H1 (cell line): Measurements from ENCODE around the gene MRPL17. TPM values are rescaled to one million over a fixed set of nuclear protein-coding genes. Genes with fewer than 3 reads are reported as not detected.

Source experiments
- CTCF ChIA-PET: fragments of 300-600 bp; sonication (Branson Sonifier 250); formaldehyde crosslinking; loops from one replicate; lab custom pipeline; 2021; ENCODE audit not compliant: partially characterized antibody; lab: Charles Lee
- POLR2A ChIA-PET: fragments of 300-600 bp; sonication (Branson Sonifier 250); formaldehyde crosslinking; loops from one replicate; lab custom pipeline; 2021; ENCODE audit warnings: inconsistent platforms; ENCODE audit not compliant: partially characterized antibody; lab: Charles Lee
- DNase-seq, 2 experiments: peaks; one replicate each; pipeline versions ENCODE4 v3.0.0 to v3.0.0-alpha.2; 2010 to 2022; ENCODE audit warnings: low spot score in 2 of 2, low read depth in 1 of 2, mixed read lengths in 1 of 2
- FAIRE-seq: peaks from 2 replicates; lab custom pipeline; 2011; peaks lifted over from hg19 to GRCh38; lab: Jason Lieb, UNC
- H2AFZ ChIP-seq: 2 replicates; pipeline ENCODE4 v1.8.1; 2012; ENCODE audit warnings: low read length, inconsistent platforms
- H2AK5ac ChIP-seq: 2 replicates; pipeline ENCODE4 v1.6.1; 2013; ENCODE audit warnings: low read depth, low read length
- H2BK120ac ChIP-seq: replicated peaks from 2 replicates; pipeline ENCODE3; 2013; ENCODE audit warnings: low read depth, low read length, inconsistent platforms
- H2BK12ac ChIP-seq: 2 replicates; pipeline ENCODE4 v1.6.1; 2013; ENCODE audit warnings: low read depth, low read length
- H2BK15ac ChIP-seq: 2 replicates; pipeline ENCODE4 v1.6.1; 2013; ENCODE audit warnings: low read length
- H2BK20ac ChIP-seq: 2 replicates; pipeline ENCODE4 v1.6.1; 2013; ENCODE audit warnings: low read length
- H2BK5ac ChIP-seq: 2 replicates; pipeline ENCODE4 v1.6.1; 2013; ENCODE audit warnings: low read depth, low read length
- H3K14ac ChIP-seq: 2 replicates; pipeline ENCODE4 v1.6.1; 2013; ENCODE audit warnings: inconsistent platforms; ENCODE audit not compliant: insufficient read length
- H3K18ac ChIP-seq: 2 replicates; pipeline ENCODE4 v1.6.1; 2013; ENCODE audit warnings: low read length; ENCODE audit errors: extremely low read depth
- H3K23ac ChIP-seq: 2 replicates; pipeline ENCODE4 v1.6.1; 2013; ENCODE audit warnings: inconsistent platforms; ENCODE audit not compliant: insufficient read length
- H3K23me2 ChIP-seq: 2 replicates; pipeline ENCODE4 v1.6.1; 2013; ENCODE audit warnings: low read depth, low read length
- H3K27ac ChIP-seq: 2 replicates; pipeline ENCODE4 v1.6.1; 2011; ENCODE audit warnings: low read depth, low read length, inconsistent platforms
- H3K27me3 ChIP-seq, 4 experiments: replicated peaks in 1 of 4; 1 replicate in 1 of 4; 2 replicates in 3 of 4; pipeline versions ENCODE4 v1.6.1 to v1.8.1; 2011 to 2013; ENCODE audit warnings: low read length in 3 of 4, mild to moderate bottlenecking in 3 of 4, inconsistent platforms in 2 of 4, mixed read lengths in 2 of 4, moderate library complexity in 1 of 4; ENCODE audit not compliant: control insufficient read depth in 3 of 4, insufficient read depth in 3 of 4; ENCODE audit errors: extremely low read depth in 1 of 4
- H3K36me3 ChIP-seq, 4 experiments: 2 replicates each; pipeline versions ENCODE4 v1.6.1 to v1.8.1; 2011 to 2013; ENCODE audit warnings: mild to moderate bottlenecking in 4 of 4, low read length in 3 of 4, moderate library complexity in 2 of 4, control low read depth in 1 of 4, inconsistent platforms in 1 of 4; ENCODE audit not compliant: insufficient read depth in 4 of 4, control insufficient read depth in 2 of 4
- H3K4ac ChIP-seq: replicated peaks from 2 replicates; pipeline ENCODE3; 2013; ENCODE audit warnings: low read length, low read depth, mixed read lengths, inconsistent platforms; ENCODE audit not compliant: insufficient read length
- H3K4me1 ChIP-seq, 4 experiments: replicated peaks in 1 of 4; 1 replicate in 1 of 4; 2 replicates in 3 of 4; pipeline versions ENCODE4 v1.6.1 to v1.8.1; 2011 to 2013; ENCODE audit warnings: low read length in 3 of 4, inconsistent platforms in 2 of 4, mixed read lengths in 1 of 4; ENCODE audit not compliant: insufficient read depth in 4 of 4, control insufficient read depth in 3 of 4
- H3K4me2 ChIP-seq, 2 experiments: 2 replicates each; pipeline versions ENCODE4 v1.6.1 to v1.8.1; 2011 to 2013; ENCODE audit warnings: low read depth in 2 of 2, low read length in 2 of 2, control low read depth in 1 of 2, inconsistent platforms in 1 of 2, mild to moderate bottlenecking in 1 of 2; ENCODE audit not compliant: insufficient read depth in 1 of 2
- H3K4me3 ChIP-seq, 4 experiments: fragments of 200-600, 300-600 bp in 1 of 4; sonication (generic), shearing (Covaris generic), sonication (Bioruptor Twin) in 1 of 4; 2 replicates each; pipeline versions ENCODE4 v1.5.1 to v1.8.1; 2011 to 2016; ENCODE audit warnings: low read length in 4 of 4, low read depth in 3 of 4, control low read depth in 2 of 4, inconsistent platforms in 2 of 4, mild to moderate bottlenecking in 2 of 4, mixed read lengths in 1 of 4, moderate library complexity in 1 of 4; ENCODE audit not compliant: insufficient read depth in 2 of 4; ENCODE audit errors: extremely low read depth in 1 of 4
- H3K56ac ChIP-seq: replicated peaks from 2 replicates; pipeline ENCODE3; 2013; ENCODE audit warnings: low read depth, mild to moderate bottlenecking, mixed read lengths, low read length, inconsistent platforms; ENCODE audit not compliant: insufficient read length
- H3K79me1 ChIP-seq: 2 replicates; pipeline ENCODE4 v1.6.1; 2013; ENCODE audit warnings: low read depth, low read length, control low read depth
- H3K79me2 ChIP-seq, 2 experiments: 2 replicates each; pipeline versions ENCODE4 v1.6.1 to v1.8.1; 2012 to 2013; ENCODE audit warnings: low read length in 2 of 2, mild to moderate bottlenecking in 2 of 2, inconsistent platforms in 1 of 2; ENCODE audit not compliant: insufficient read depth in 2 of 2, control insufficient read depth in 1 of 2
- H3K9ac ChIP-seq, 4 experiments: replicated peaks in 1 of 4; 1 replicate in 1 of 4; 2 replicates in 3 of 4; pipeline versions ENCODE4 v1.6.1 to v1.8.1; 2011 to 2013; ENCODE audit warnings: low read depth in 3 of 4, low read length in 3 of 4, control low read depth in 2 of 4, mild to moderate bottlenecking in 2 of 4, moderate library complexity in 2 of 4, inconsistent platforms in 1 of 4; ENCODE audit errors: extremely low read depth in 1 of 4
- H3K9me3 ChIP-seq, 2 experiments: 2 replicates each; pipeline versions ENCODE4 v1.6.1 to v1.8.1; 2012 to 2013; ENCODE audit warnings: mild to moderate bottlenecking in 2 of 2, moderate library complexity in 2 of 2, control low read depth in 1 of 2, inconsistent platforms in 1 of 2, low read depth in 1 of 2, low read length in 1 of 2, mixed read lengths in 1 of 2; ENCODE audit not compliant: insufficient read depth in 2 of 2
- H4K20me1 ChIP-seq, 2 experiments: replicated peaks in 1 of 2; 2 replicates each; pipeline versions ENCODE3 to v1.8.1; 2011 to 2013; ENCODE audit warnings: inconsistent platforms in 2 of 2, low read length in 2 of 2, mild to moderate bottlenecking in 1 of 2; ENCODE audit not compliant: insufficient read depth in 2 of 2, control insufficient read depth in 1 of 2
- H4K5ac ChIP-seq: 2 replicates; pipeline ENCODE4 v1.6.1; 2013; ENCODE audit warnings: low read length, low read depth, mixed read lengths, inconsistent platforms; ENCODE audit not compliant: insufficient read length
- H4K8ac ChIP-seq: 2 replicates; pipeline ENCODE4 v1.8.0; 2013; ENCODE audit warnings: mild to moderate bottlenecking, moderate library complexity, low read length, inconsistent platforms; ENCODE audit not compliant: insufficient read depth; ENCODE audit errors: extremely low read depth
- H4K91ac ChIP-seq: replicated peaks from 2 replicates; pipeline ENCODE3; 2013; ENCODE audit warnings: low read length, mixed read lengths, inconsistent platforms; ENCODE audit not compliant: insufficient read length
- EGR1 ChIP-seq: IDR thresholded peaks from 2 replicates; pipeline ENCODE4 v1.6.1; 2011; ENCODE audit warnings: low read depth, low read length, borderline replicate concordance
- HDAC6 ChIP-seq: IDR thresholded peaks from one replicate; pipeline ENCODE4 v1.7.1; 2012; ENCODE audit warnings: low read depth, mild to moderate bottlenecking, inconsistent platforms, low read length, moderate library complexity
- POU5F1 ChIP-seq: IDR thresholded peaks from 2 replicates; pipeline ENCODE4 v1.6.1; 2011; ENCODE audit warnings: low read depth, mild to moderate bottlenecking, low read length, moderate library complexity
- RXRA ChIP-seq: IDR thresholded peaks from 2 replicates; pipeline ENCODE4 v1.6.1; 2011; ENCODE audit warnings: low read depth, mild to moderate bottlenecking, low read length, moderate library complexity; ENCODE audit not compliant: insufficient read depth
- WGBS, 2 experiments: shearing (Covaris generic) in 1 of 2; methylation state at CpG; one replicate each; pipeline versions ENCODE4 v1.1.6 to v1.1.7; 2013 to 2015; ENCODE audit warnings: low lambda C conversion rate in 2 of 2, mixed read lengths in 2 of 2, inconsistent platforms in 1 of 2, low coverage in 1 of 2, missing lambda C conversion rate in 1 of 2; ENCODE audit not compliant: insufficient replicate concordance in 2 of 2, insufficient coverage in 1 of 2, insufficient read length in 1 of 2; ENCODE audit errors: extremely low coverage in 1 of 2, missing lambda C conversion rate in 1 of 2; 5-methylcytosine and 5-hydroxymethylcytosine counted together
- polyA plus RNA-seq, 7 experiments: library from polyadenylated mRNA; depleted of rRNA in 3 of 7; stranded (reverse) in 5 of 7; unstranded in 2 of 7; fragments of >200 nt in 5 of 7; fragments of 200-250 nt in 2 of 7; gene quantifications; 1 replicate in 5 of 7; 2 replicates in 1 of 7; 4 replicates in 1 of 7; pipeline versions ENCODE4 v1.2.1 to v1.2.3, GENCODE V29; 2011 to 2013; ENCODE audit warnings: missing spikeins in 2 of 7, mixed read lengths in 2 of 7
- total RNA-seq: library from RNA; stranded (reverse); fragmentation: NEBNext Ultra II Directional; extraction: Animal tissue kit (Norgen Biotek cat#: 25700); gene quantifications from 2 replicates; pipeline ENCODE4 v1.2.1, GENCODE V29; 2021

Gene MRPL17
- total and polyA plus RNA-seq, 2 of the 8 experiments (the other 6 are each of a cell fraction or from before 2014, with no cell fraction given): 55.7 to 70.5 TPM

GRCh38 chr11:6717426-6717825 is 34.3 kb upstream of the MRPL17 start:
- Histone ChIP-seq H3K79me2 (no peaks in the 10 kb centered on the region), H2BK5ac (no peak overlapping the region), H3K14ac (no peak overlapping the region), H3K4ac (no peak overlapping the region), H3K18ac (no peak overlapping the region), H2BK12ac (no peak overlapping the region), H3K56ac (no peak overlapping the region), H4K20me1 (no peaks in the 10 kb centered on the region), H3K4me1 (no peaks in the 10 kb centered on the region), H3K36me3 (no peaks in the 10 kb centered on the region), H3K9me3 (peaks cover 6 to 13% of the 10 kb centered on the region in 2 experiments; a peak in 2 of 4 replicates), H3K4me3 (no peak overlapping the region), H2AFZ (no peak overlapping the region), H2AK5ac (no peak overlapping the region), H2BK20ac (no peak overlapping the region), H3K79me1 (no peaks in the 10 kb centered on the region), H3K27me3 (no peaks in the 10 kb centered on the region), H3K23me2 (no peaks in the 10 kb centered on the region), H4K91ac (no peak overlapping the region), H2BK120ac (no peak overlapping the region), H3K27ac (no peak overlapping the region), H4K8ac (no peak overlapping the region), H3K23ac (no peak overlapping the region), H4K5ac (no peak overlapping the region), H2BK15ac (no peak overlapping the region), H3K4me2 (no peak overlapping the region), H3K9ac (no peak overlapping the region)
- WGBS, 2 experiments: 91% methylated on average over 3 of the region's 3 CpGs; no CpG with 5 or more reads in 1 of the 2 experiments
- FAIRE-seq (no peak), DNase-seq (no peak)
- CTCF ChIA-PET: interaction anchor here (0.6 to 1.9 kb wide), 5 partner anchors 11 to 61 kb away, joined by 3 to 10 read pairs (median 4); no protein-coding TSS in a partner anchor
- no peak for TF ChIP-seq POU5F1
- no peak for TF ChIP-seq HDAC6
- TF ChIP-seq RXRA: no peak
- no peak for TF ChIP-seq EGR1
- POLR2A ChIA-PET: no interaction called here
